GM12878 (cell line): ENCODE data around the gene TECPR1.

ENCODE experiments used
- CTCF ChIP-seq, 3 experiments: IDR thresholded peaks in 2 of 3; conservative IDR thresholded peaks in 1 of 3; 2 replicates each; pipeline ENCODE4 v1.5.1; 2011; ENCODE audit warnings: low read depth in 3 of 3, low read length in 3 of 3, mild to moderate bottlenecking in 3 of 3, control low read depth in 2 of 3, moderate library complexity in 2 of 3, inconsistent platforms in 1 of 3, mixed read lengths in 1 of 3; ENCODE audit not compliant: control insufficient read depth in 2 of 3, insufficient read depth in 1 of 3; ENCODE audit errors: extremely low read depth in 1 of 3
- ELK1 ChIP-seq: IDR thresholded peaks from 2 replicates; pipeline ENCODE4 v1.6.1; 2012; ENCODE audit warnings: low read depth, low read length, improper control_type of control experiment
- FOXM1 ChIP-seq: IDR thresholded peaks from 2 replicates; pipeline ENCODE4 v1.6.1; 2012; ENCODE audit warnings: low read depth, mild to moderate bottlenecking, inconsistent platforms, low read length, moderate library complexity
- MYC ChIP-seq: IDR thresholded peaks from 2 replicates; pipeline ENCODE4 v1.6.1; 2011; ENCODE audit warnings: mild to moderate bottlenecking, low read length, moderate library complexity, inconsistent platforms; ENCODE audit not compliant: insufficient read depth, insufficient replicate concordance, insufficient read length, severe bottlenecking
- POLR2A ChIP-seq: IDR thresholded peaks from 2 replicates; pipeline ENCODE4 v1.6.1; 2011; ENCODE audit warnings: low read depth, mild to moderate bottlenecking, low read length
- POLR2AphosphoS5 ChIP-seq: IDR thresholded peaks from 2 replicates; pipeline ENCODE4 v1.6.1; 2011; ENCODE audit warnings: mild to moderate bottlenecking, low read length, inconsistent platforms
- TAF1 ChIP-seq: IDR thresholded peaks from 2 replicates; pipeline ENCODE4 v1.6.1; 2011; ENCODE audit warnings: mild to moderate bottlenecking, low read depth, low read length, borderline replicate concordance
- USF2 ChIP-seq: IDR thresholded peaks from 2 replicates; pipeline ENCODE4 v1.6.1; 2011; ENCODE audit warnings: low read depth, low read length, improper control_type of control experiment, borderline replicate concordance

- TF ChIP-seq CTCF (IDR thresholded peaks at IDR 0.05 in 2 of 3, conservative IDR thresholded peaks at IDR 0.05 in 1 of 3; ENCODE audit: control insufficient read depth in 2 of 3, extremely low read depth in 1 of 3, insufficient read depth in 1 of 3, low read depth in 3 of 3, low read length in 3 of 3) (peak; percentile 78 to 86 (median 85)), TAF1 (no peak), MYC (no peak), POLR2AphosphoS5 (no peak), POLR2A (no peak), ELK1 (no peak), USF2 (no peak), FOXM1 (no peak)
These were observed 10.9 kb downstream of the TECPR1 start for GRCh38 chr7:98240961-98241673.
